Keratinocyte (primary cell): Measurements from ENCODE around the gene RASA3. TPM values are rescaled to one million over a fixed set of nuclear protein-coding genes. Genes with fewer than 3 reads are reported as not detected.

Source experiments
- DNase-seq: peaks from one replicate; pipeline ENCODE4 v3.0.0-alpha.2; 2011; ENCODE audit warnings: low read depth, missing footprints, low spot score
- FAIRE-seq: peaks from 2 replicates; lab custom pipeline; 2011; peaks lifted over from hg19 to GRCh38; lab: Jason Lieb, UNC
- H2AFZ ChIP-seq: 2 replicates; pipeline ENCODE4 v1.6.0; 2012; ENCODE audit warnings: low read length, control low read depth, inconsistent platforms; ENCODE audit not compliant: control insufficient read depth
- H3K27ac ChIP-seq: 2 replicates; pipeline ENCODE4 v1.5.1; 2011; ENCODE audit warnings: low read length; ENCODE audit not compliant: control insufficient read depth, insufficient read depth
- H3K27me3 ChIP-seq: 3 replicates; pipeline ENCODE4 v1.6.0; 2011; ENCODE audit warnings: low read length; ENCODE audit not compliant: control insufficient read depth, insufficient read depth; ENCODE audit errors: extremely low read depth
- H3K36me3 ChIP-seq, 2 experiments: 2 replicates in 1 of 2; 3 replicates in 1 of 2; pipeline ENCODE4 v1.5.1; 2011; ENCODE audit warnings: low read length in 2 of 2, mild to moderate bottlenecking in 1 of 2; ENCODE audit not compliant: control insufficient read depth in 2 of 2, insufficient read depth in 2 of 2; ENCODE audit errors: extremely low read depth in 1 of 2
- H3K4me1 ChIP-seq: 3 replicates; pipeline ENCODE4 v1.5.1; 2011; ENCODE audit warnings: low read length; ENCODE audit not compliant: control insufficient read depth, insufficient read depth; ENCODE audit errors: extremely low read depth
- H3K4me2 ChIP-seq: 3 replicates; pipeline ENCODE4 v1.6.0; 2011; ENCODE audit warnings: low read depth, low read length; ENCODE audit not compliant: control insufficient read depth, insufficient read depth; ENCODE audit errors: extremely low read depth
- H3K4me3 ChIP-seq, 3 experiments: fragments of 200-600 bp in 1 of 3; sonication (generic) in 1 of 3; 2 replicates in 2 of 3; 3 replicates in 1 of 3; pipeline ENCODE4 v1.5.1; 2011 to 2016; ENCODE audit warnings: low read length in 3 of 3, mild to moderate bottlenecking in 3 of 3, control low read depth in 2 of 3, inconsistent platforms in 1 of 3, low read depth in 1 of 3, mixed read lengths in 1 of 3, mixed run types in 1 of 3, moderate library complexity in 1 of 3; ENCODE audit not compliant: control insufficient read depth in 2 of 3, insufficient read depth in 2 of 3; ENCODE audit errors: extremely low read depth in 1 of 3
- H3K79me2 ChIP-seq: 2 replicates; pipeline ENCODE4 v1.6.0; 2012; ENCODE audit warnings: low read length; ENCODE audit not compliant: control insufficient read depth, insufficient read depth
- H3K9ac ChIP-seq: 3 replicates; pipeline ENCODE4 v1.6.0; 2011; ENCODE audit warnings: low read length; ENCODE audit not compliant: control insufficient read depth, insufficient read depth; ENCODE audit errors: extremely low read depth
- H3K9me1 ChIP-seq: 3 replicates; pipeline ENCODE4 v1.6.0; 2011; ENCODE audit warnings: low read length; ENCODE audit not compliant: control insufficient read depth, insufficient read depth; ENCODE audit errors: extremely low read depth
- H3K9me3 ChIP-seq: 2 replicates; pipeline ENCODE4 v1.5.1; 2012; ENCODE audit warnings: low read depth, low read length; ENCODE audit not compliant: control insufficient read depth
- H4K20me1 ChIP-seq: 3 replicates; pipeline ENCODE4 v1.6.0; 2011; ENCODE audit warnings: low read length; ENCODE audit not compliant: control insufficient read depth, insufficient read depth; ENCODE audit errors: extremely low read depth
- EZH2 ChIP-seq: IDR thresholded peaks from one replicate; pipeline ENCODE4 v1.6.1; 2012; ENCODE audit warnings: inconsistent platforms, mild to moderate bottlenecking, low read length, moderate library complexity
- dilution Hi-C: fragments of 300-500 bp; cut with MboI; formaldehyde crosslinking; loops from one replicate; pipeline ENCODE4 v1.7.0; 2020; ENCODE audit warnings: low sequenced_read_pairs; ENCODE audit not compliant: extremely low pct_ligation_motif_present
- polyA plus RNA-seq, 5 experiments: library from polyadenylated mRNA; depleted of rRNA in 3 of 5; stranded (reverse) in 3 of 5; stranded (forward) in 1 of 5; unstranded in 1 of 5; fragments of >200 nt; gene quantifications; 1 replicate in 1 of 5; 2 replicates in 3 of 5; 3 replicates in 1 of 5; pipeline versions ENCODE4 v1.2.1 to v1.2.3, GENCODE V29; 2011 to 2012; ENCODE audit warnings: missing spikeins in 2 of 5, low read depth in 1 of 5, low replicate concordance in 1 of 5
- TF ChIP-seq, protein P1 (sequence below), 3 experiments: IDR thresholded peaks in 1 of 3; conservative IDR thresholded peaks in 1 of 3; optimal IDR thresholded peaks in 1 of 3; 2 replicates in 2 of 3; 3 replicates in 1 of 3; pipeline versions ENCODE3 to v1.5.1; 2011; ENCODE audit warnings: low read length in 3 of 3, mild to moderate bottlenecking in 3 of 3, moderate library complexity in 2 of 3, control low read depth in 1 of 3, inconsistent platforms in 1 of 3; ENCODE audit not compliant: insufficient read depth in 2 of 3; ENCODE audit errors: extremely low read depth in 1 of 3

The RASA3 gene
- polyA plus RNA-seq, 1 donor (not counting 4 experiments of a cell fraction or from before 2014, with no cell fraction given): 4.1 TPM

DNA sequence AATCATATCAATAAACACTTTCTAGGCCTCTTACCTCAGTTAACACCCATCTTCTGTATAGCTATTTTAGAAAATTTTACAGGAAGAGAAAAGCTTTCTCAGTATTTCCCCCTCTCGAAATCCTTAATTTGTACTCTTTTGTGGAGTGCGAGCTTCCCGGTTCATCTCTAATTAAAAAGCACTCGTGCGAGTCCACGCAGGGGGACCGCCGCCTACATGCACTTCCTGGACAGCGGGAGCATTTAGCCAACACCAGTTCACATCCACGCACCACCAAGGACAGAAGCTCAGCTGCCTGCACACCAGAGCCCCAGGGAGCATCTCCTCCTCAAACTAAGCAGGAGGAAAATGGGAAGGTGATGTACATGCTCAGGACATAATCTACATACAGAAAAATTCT, 60.0 kb downstream of the RASA3 start:
- Histone ChIP-seq H3K9me1 (no peaks in the 10 kb centered on the region), H3K36me3 (no peaks in the 10 kb centered on the region), H4K20me1 (no peaks in the 10 kb centered on the region), H3K27ac (no peak overlapping the region), H3K4me2 (no peak overlapping the region), H3K4me3 (no peak overlapping the region), H3K4me1 (no peaks in the 10 kb centered on the region), H3K9ac (no peak overlapping the region), H2AFZ (no peak overlapping the region), H3K27me3 (no peaks in the 10 kb centered on the region), H3K9me3 (no peaks in the 10 kb centered on the region), H3K79me2 (peaks cover 3% of the 10 kb centered on the region)
- dilution Hi-C loops: loop anchor here (10.0 kb wide), 1 partner anchor 52 kb away; no protein-coding TSS in a partner anchor
- no peak for TF ChIP-seq EZH2
- TF ChIP-seq, protein P1, sequence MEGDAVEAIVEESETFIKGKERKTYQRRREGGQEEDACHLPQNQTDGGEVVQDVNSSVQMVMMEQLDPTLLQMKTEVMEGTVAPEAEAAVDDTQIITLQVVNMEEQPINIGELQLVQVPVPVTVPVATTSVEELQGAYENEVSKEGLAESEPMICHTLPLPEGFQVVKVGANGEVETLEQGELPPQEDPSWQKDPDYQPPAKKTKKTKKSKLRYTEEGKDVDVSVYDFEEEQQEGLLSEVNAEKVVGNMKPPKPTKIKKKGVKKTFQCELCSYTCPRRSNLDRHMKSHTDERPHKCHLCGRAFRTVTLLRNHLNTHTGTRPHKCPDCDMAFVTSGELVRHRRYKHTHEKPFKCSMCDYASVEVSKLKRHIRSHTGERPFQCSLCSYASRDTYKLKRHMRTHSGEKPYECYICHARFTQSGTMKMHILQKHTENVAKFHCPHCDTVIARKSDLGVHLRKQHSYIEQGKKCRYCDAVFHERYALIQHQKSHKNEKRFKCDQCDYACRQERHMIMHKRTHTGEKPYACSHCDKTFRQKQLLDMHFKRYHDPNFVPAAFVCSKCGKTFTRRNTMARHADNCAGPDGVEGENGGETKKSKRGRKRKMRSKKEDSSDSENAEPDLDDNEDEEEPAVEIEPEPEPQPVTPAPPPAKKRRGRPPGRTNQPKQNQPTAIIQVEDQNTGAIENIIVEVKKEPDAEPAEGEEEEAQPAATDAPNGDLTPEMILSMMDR (optimal IDR thresholded peaks at IDR 0.05 in 1 of 3, IDR thresholded peaks at IDR 0.05 in 1 of 3, conservative IDR thresholded peaks at IDR 0.05 in 1 of 3; ENCODE audit: extremely low read depth in 1 of 3, insufficient read depth in 2 of 3, low read length in 3 of 3): no peak
- DNase-seq (no peak), FAIRE-seq (no peak)

DNA sequence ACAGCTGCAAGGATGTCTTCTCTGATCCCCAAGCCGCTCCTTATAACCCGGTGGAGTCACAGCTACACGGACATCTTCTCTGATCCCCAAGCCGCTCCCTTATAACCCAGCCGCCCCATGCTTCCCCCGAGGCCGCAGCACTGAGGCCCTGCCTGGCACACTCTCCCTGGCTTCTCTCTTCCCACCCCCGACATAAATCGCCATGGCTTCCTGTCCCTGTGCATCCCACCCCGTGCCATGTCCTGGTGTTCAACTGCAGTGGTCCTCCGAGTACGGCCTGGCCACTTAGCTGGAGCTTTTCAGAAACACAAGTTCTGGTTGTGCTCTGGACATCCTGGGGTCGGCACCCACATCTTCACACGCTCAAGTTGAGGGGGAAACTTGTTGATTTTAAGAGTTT, 60.4 kb downstream of the RASA3 start:
- Histone ChIP-seq H3K27ac (no peak overlapping the region), H3K36me3 (no peaks in the 10 kb centered on the region), H3K4me3 (no peak overlapping the region), H3K79me2 (peaks cover under 1% of the 10 kb centered on the region), H3K9me1 (no peaks in the 10 kb centered on the region), H3K4me2 (no peak overlapping the region), H3K27me3 (no peaks in the 10 kb centered on the region), H2AFZ (no peak overlapping the region), H4K20me1 (no peaks in the 10 kb centered on the region), H3K9me3 (no peaks in the 10 kb centered on the region), H3K4me1 (peaks cover 3% of the 10 kb centered on the region), H3K9ac (no peak overlapping the region)
- TF ChIP-seq, protein P1 (optimal IDR thresholded peaks at IDR 0.05 in 1 of 3, IDR thresholded peaks at IDR 0.05 in 1 of 3, conservative IDR thresholded peaks at IDR 0.05 in 1 of 3; ENCODE audit: extremely low read depth in 1 of 3, insufficient read depth in 2 of 3, low read length in 3 of 3): no peak
- no peak for TF ChIP-seq EZH2
- FAIRE-seq: no peak
- dilution Hi-C loops: loop anchor here (10.0 kb wide), 1 partner anchor 53 kb away; no protein-coding TSS in a partner anchor
- no peak for DNase-seq
